Type B pancreatic cell (in vitro differentiated cells): ENCODE results near the gene PAPPA2. TPM values are rescaled to one million over a fixed set of nuclear protein-coding genes. Genes with fewer than 3 reads are reported as not detected.

Experiments used
- DNase-seq: peaks from one replicate; pipeline ENCODE4 v3.0.0; 2021; ENCODE audit warnings: mixed read lengths; ENCODE audit not compliant: unreplicated experiment; ENCODE audit errors: extremely low spot score
- H3K27ac Mint-ChIP-seq: 2 replicates; pipeline ENCODE4 v1.8.0; 2021; ENCODE audit warnings: mild to moderate bottlenecking, mixed read lengths
- H3K27me3 Mint-ChIP-seq: 2 replicates; pipeline ENCODE4 v1.8.0; 2021; ENCODE audit warnings: mixed read lengths
- H3K36me3 Mint-ChIP-seq: 2 replicates; pipeline ENCODE4 v1.8.0; 2021; ENCODE audit warnings: mixed read lengths
- H3K4me1 Mint-ChIP-seq: one replicate; pipeline ENCODE4 v1.8.0; 2021; ENCODE audit warnings: mixed read lengths; ENCODE audit not compliant: unreplicated experiment
- H3K4me3 Mint-ChIP-seq: 2 replicates; pipeline ENCODE4 v1.8.0; 2021; ENCODE audit warnings: mild to moderate bottlenecking, mixed read lengths
- H3K9me3 Mint-ChIP-seq: 2 replicates; pipeline ENCODE4 v1.8.0; 2021; ENCODE audit warnings: mixed read lengths
- total RNA-seq: library from RNA; stranded (reverse); gene quantifications from 2 replicates; pipeline ENCODE4 v1.2.1, GENCODE V29; 2021; ENCODE audit warnings: low replicate concordance
- TF ChIP-seq, protein P1 (sequence below): fragments of 200-600 bp; sonication (generic); conservative IDR thresholded peaks from 2 replicates; pipeline ENCODE4 v1.5.0; 2021; ENCODE audit warnings: antibody characterized with exemption, mild to moderate bottlenecking

Gene PAPPA2
- total RNA-seq, 1 donor from 2014 or later = 0.87 TPM

GRCh38 chr1:176852124-176852523, 389.1 kb downstream of the PAPPA2 start:
- Mint-ChIP-seq H3K4me1 (peaks cover 11% of the 10 kb centered on the region), H3K27ac (no peak overlapping the region), H3K9me3 (no peaks in the 10 kb centered on the region), H3K36me3 (no peaks in the 10 kb centered on the region), H3K27me3 (no peaks in the 10 kb centered on the region), H3K4me3 (no peak overlapping the region)
- no peak for DNase-seq
- TF ChIP-seq, protein P1, sequence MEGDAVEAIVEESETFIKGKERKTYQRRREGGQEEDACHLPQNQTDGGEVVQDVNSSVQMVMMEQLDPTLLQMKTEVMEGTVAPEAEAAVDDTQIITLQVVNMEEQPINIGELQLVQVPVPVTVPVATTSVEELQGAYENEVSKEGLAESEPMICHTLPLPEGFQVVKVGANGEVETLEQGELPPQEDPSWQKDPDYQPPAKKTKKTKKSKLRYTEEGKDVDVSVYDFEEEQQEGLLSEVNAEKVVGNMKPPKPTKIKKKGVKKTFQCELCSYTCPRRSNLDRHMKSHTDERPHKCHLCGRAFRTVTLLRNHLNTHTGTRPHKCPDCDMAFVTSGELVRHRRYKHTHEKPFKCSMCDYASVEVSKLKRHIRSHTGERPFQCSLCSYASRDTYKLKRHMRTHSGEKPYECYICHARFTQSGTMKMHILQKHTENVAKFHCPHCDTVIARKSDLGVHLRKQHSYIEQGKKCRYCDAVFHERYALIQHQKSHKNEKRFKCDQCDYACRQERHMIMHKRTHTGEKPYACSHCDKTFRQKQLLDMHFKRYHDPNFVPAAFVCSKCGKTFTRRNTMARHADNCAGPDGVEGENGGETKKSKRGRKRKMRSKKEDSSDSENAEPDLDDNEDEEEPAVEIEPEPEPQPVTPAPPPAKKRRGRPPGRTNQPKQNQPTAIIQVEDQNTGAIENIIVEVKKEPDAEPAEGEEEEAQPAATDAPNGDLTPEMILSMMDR = no peak

DNA sequence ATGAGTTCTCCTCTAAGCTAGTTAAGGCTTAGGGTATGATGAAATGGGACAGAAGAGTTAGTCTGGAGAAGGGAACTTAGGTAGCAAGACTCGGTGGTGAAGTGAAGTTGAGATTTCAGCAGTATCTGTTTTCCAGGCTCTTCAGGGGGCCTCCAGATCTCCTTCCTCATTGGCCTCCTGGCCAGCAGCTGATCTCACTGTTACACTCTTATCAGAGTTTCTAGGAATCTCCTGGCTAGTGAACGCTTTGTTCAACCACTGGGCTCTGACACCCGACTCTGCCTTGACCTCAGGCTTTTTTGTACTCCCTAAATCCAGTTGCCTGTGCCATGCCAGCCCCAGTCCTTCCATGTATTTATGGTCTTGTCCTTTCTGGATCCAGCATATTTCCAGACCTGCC, 390.5 kb downstream of the PAPPA2 start:
- Mint-ChIP-seq H3K4me1 (peaks cover 22% of the 10 kb centered on the region), H3K4me3 (no peak overlapping the region), H3K36me3 (no peaks in the 10 kb centered on the region), H3K27me3 (no peaks in the 10 kb centered on the region), H3K27ac (no peak overlapping the region), H3K9me3 (no peaks in the 10 kb centered on the region)
- no peak for DNase-seq
- TF ChIP-seq, protein P1 = no peak

DNA sequence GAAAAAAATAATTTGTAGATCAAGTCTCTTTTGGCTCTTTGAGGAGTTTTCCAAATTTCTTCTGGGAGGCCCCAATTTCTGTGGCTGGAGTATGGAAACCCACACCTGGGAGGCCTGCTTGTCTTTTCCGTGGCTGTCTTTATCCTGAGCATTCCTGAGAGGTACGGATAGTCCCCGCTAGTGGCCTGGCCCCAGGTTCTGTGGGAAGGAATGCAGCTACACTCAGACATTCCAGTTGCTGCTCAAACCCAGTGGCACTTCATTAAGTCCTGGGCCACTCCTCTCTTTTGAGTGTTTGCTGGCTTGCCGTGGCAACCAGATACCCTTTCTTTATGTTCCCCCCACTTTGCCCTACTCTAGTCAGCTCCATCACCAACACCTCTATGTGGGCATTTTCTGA, 391.1 kb downstream of the PAPPA2 start:
- peaks cover 25% of the 10 kb centered on the region for H3K4me1 Mint-ChIP-seq
- DNase-seq = no peak
- H3K27ac Mint-ChIP-seq = no peak overlapping the region
- H3K4me3 Mint-ChIP-seq = no peak overlapping the region
- no peaks in the 10 kb centered on the region for H3K9me3 Mint-ChIP-seq
- no peaks in the 10 kb centered on the region for H3K36me3 Mint-ChIP-seq
- TF ChIP-seq, protein P1 = no peak
- no peaks in the 10 kb centered on the region for H3K27me3 Mint-ChIP-seq

- TF ChIP-seq, protein P1 = no peak
- no peak for DNase-seq
- no peaks in the 10 kb centered on the region for H3K36me3 Mint-ChIP-seq
- H3K27me3 Mint-ChIP-seq = no peaks in the 10 kb centered on the region
- H3K4me3 Mint-ChIP-seq = no peak overlapping the region
- no peak overlapping the region for H3K27ac Mint-ChIP-seq
- H3K4me1 Mint-ChIP-seq = peaks cover 25% of the 10 kb centered on the region
- H3K9me3 Mint-ChIP-seq = no peaks in the 10 kb centered on the region
These were observed 392.1 kb downstream of the PAPPA2 start for GRCh38 chr1:176854758-176855745.

DNA sequence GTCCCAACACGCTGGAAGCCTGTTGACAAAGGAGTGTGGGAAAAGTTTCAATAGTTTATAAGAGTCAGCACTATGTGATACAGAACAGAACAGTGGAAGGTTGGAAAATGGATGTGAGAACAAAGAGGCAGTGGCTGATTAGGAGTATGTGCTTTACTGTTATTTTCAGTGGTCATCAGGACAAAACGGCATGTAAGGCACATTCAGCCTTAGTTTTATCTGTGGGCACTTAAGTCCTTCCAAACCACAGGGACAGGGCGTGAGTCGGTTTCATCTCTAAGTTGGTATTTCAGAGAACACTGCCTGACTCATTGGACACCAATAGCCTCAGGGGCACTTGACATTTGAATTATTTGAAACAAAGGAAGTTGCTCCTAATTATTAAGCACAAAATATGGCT, 394.7 kb downstream of the PAPPA2 start:
- H3K9me3 Mint-ChIP-seq = no peaks in the 10 kb centered on the region

More for the DNA sequence above, 394.7 kb downstream of the PAPPA2 start:
- no peak for DNase-seq
- Mint-ChIP-seq H3K27me3 (peaks cover 3% of the 10 kb centered on the region), H3K36me3 (no peaks in the 10 kb centered on the region), H3K27ac (no peak overlapping the region), H3K4me3 (no peak overlapping the region), H3K4me1 (peaks cover 25% of the 10 kb centered on the region)
- TF ChIP-seq, protein P1 = no peak
